Hepatic stellate cell (primary cell): ENCODE results near the gene ARHGAP18.

Experiments used
- DNase-seq: peaks from one replicate; pipeline ENCODE4 v3.0.0; 2011; ENCODE audit warnings: low spot score

Gene ARHGAP18

GRCh38 chr6:129670634-129671033 lies 39.3 kb downstream of the ARHGAP18 start:
- no peak for DNase-seq

- DNase-seq: no peak
Measured at GRCh38 chr6:129667621-129668020, 42.4 kb downstream of the ARHGAP18 start.

GRCh38 chr6:129667034-129667433 lies 42.9 kb downstream of the ARHGAP18 start:
- DNase-seq: no peak

GRCh38 chr6:129665555-129665954 lies 44.4 kb downstream of the ARHGAP18 start:
- no peak for DNase-seq

- DNase-seq: no peak
Measured at GRCh38 chr6:129663531-129663930, 46.4 kb downstream of the ARHGAP18 start.

GRCh38 chr6:129662980-129663431 lies 47.0 kb downstream of the ARHGAP18 start:
- DNase-seq: no peak

- DNase-seq: no peak
Measured at GRCh38 chr6:129662406-129662766, 47.6 kb downstream of the ARHGAP18 start.

GRCh38 chr6:129661536-129662405 lies 48.2 kb downstream of the ARHGAP18 start:
- no peak for DNase-seq

GRCh38 chr6:129660346-129660676 lies 49.7 kb downstream of the ARHGAP18 start:
- DNase-seq: no peak

GRCh38 chr6:129659590-129660345 lies 50.2 kb downstream of the ARHGAP18 start:
- DNase-seq: peak; percentile 69

GRCh38 chr6:129659167-129659566 lies 50.8 kb downstream of the ARHGAP18 start:
- DNase-seq: no peak

- no peak for DNase-seq
Measured at GRCh38 chr6:129657483-129657882, 52.5 kb downstream of the ARHGAP18 start.

- DNase-seq: no peak
Measured at GRCh38 chr6:129655334-129655733, 54.6 kb downstream of the ARHGAP18 start.

- no peak for DNase-seq
Measured at GRCh38 chr6:129653746-129654145, 56.2 kb downstream of the ARHGAP18 start.

GRCh38 chr6:129653229-129653628 lies 56.7 kb downstream of the ARHGAP18 start:
- DNase-seq: no peak

- no peak for DNase-seq
Measured at GRCh38 chr6:129651291-129651691, 58.7 kb downstream of the ARHGAP18 start.

- no peak for DNase-seq
Measured at GRCh38 chr6:129648819-129649491, 61.0 kb downstream of the ARHGAP18 start.

- DNase-seq: no peak
Measured at GRCh38 chr6:129647044-129647443, 62.9 kb downstream of the ARHGAP18 start.

GRCh38 chr6:129646642-129647041 lies 63.3 kb downstream of the ARHGAP18 start:
- no peak for DNase-seq

- DNase-seq: no peak
Measured at GRCh38 chr6:129645830-129646579, 64.0 kb downstream of the ARHGAP18 start.

GRCh38 chr6:129645106-129645829 lies 64.7 kb downstream of the ARHGAP18 start:
- no peak for DNase-seq
